HepG2 (cell line): Measurements from ENCODE around the gene DCAKD. TPM values are rescaled to one million over a fixed set of nuclear protein-coding genes. Genes with fewer than 3 reads are reported as not detected.

Experiments used
- BRCA1 ChIP-seq: sonication (generic); formaldehyde crosslinking; IDR thresholded peaks from 2 replicates; pipeline ENCODE4 v1.4.0; 2020; ENCODE audit warnings: missing genetic modification reagents
- CCDC6 ChIP-seq: sonication (generic); formaldehyde crosslinking; IDR thresholded peaks from 2 replicates; pipeline ENCODE4 v1.8.1; 2022; ENCODE audit warnings: mild to moderate bottlenecking, missing genetic modification reagents, moderate library complexity
- HNRNPL ChIP-seq: fragments of 200-400 bp; formaldehyde crosslinking; IDR thresholded peaks from 2 replicates; pipeline ENCODE4 v1.6.1; 2017; ENCODE audit warnings: mild to moderate bottlenecking, low read depth, low read length
- MED8 ChIP-seq: sonication (generic); formaldehyde crosslinking; IDR thresholded peaks from 2 replicates; pipeline ENCODE4 v1.8.1; 2023; ENCODE audit warnings: mild to moderate bottlenecking, missing genetic modification reagents; ENCODE audit not compliant: insufficient replicate concordance
- NFRKB ChIP-seq: fragments of 450-650 bp; IDR thresholded peaks from 2 replicates; pipeline ENCODE4 v1.6.1; 2017
- PHB2 ChIP-seq: fragments of 450-650 bp; IDR thresholded peaks from 2 replicates; pipeline ENCODE4 v1.6.1; 2018; ENCODE audit not compliant: partially characterized antibody
- RFXANK ChIP-seq: IDR thresholded peaks from 2 replicates; pipeline ENCODE4 v1.6.1; 2016
- SKI ChIP-seq: fragments of 450-650 bp; IDR thresholded peaks from one replicate; pipeline ENCODE4 v1.6.1; 2018; ENCODE audit warnings: mild to moderate bottlenecking; ENCODE audit not compliant: partially characterized antibody
- ZNF354B ChIP-seq: sonication (generic); formaldehyde crosslinking; IDR thresholded peaks from 2 replicates; pipeline ENCODE4 v1.8.0; 2022; ENCODE audit warnings: mild to moderate bottlenecking, missing genetic modification reagents
- ZNF530 ChIP-seq: sonication (generic); formaldehyde crosslinking; IDR thresholded peaks from 2 replicates; pipeline ENCODE4 v1.5.0; 2020; ENCODE audit warnings: low read depth, mild to moderate bottlenecking, missing genetic modification reagents
- ZNF550 ChIP-seq: sonication (generic); formaldehyde crosslinking; IDR thresholded peaks from 2 replicates; pipeline ENCODE4 v1.4.0; 2020; ENCODE audit warnings: mild to moderate bottlenecking, missing genetic modification reagents, borderline replicate concordance
- ZNF7 ChIP-seq: IDR thresholded peaks from 2 replicates; pipeline ENCODE4 v1.6.1; 2016; ENCODE audit warnings: missing biosample characterization, missing genetic modification reagents
- ZNF816 ChIP-seq: sonication (generic); formaldehyde crosslinking; IDR thresholded peaks from 2 replicates; pipeline ENCODE4 v1.8.0; 2022; ENCODE audit warnings: missing genetic modification reagents, mild to moderate bottlenecking, borderline replicate concordance
- polyA plus RNA-seq, 8 experiments: library from polyadenylated mRNA; depleted of rRNA in 3 of 8; stranded (reverse) in 7 of 8; unstranded in 1 of 8; fragments of >200 nt; fragmentation: Illumina TruSeq in 4 of 8; extraction: Trizol in 4 of 8; gene quantifications; 2 replicates each; pipeline versions ENCODE4 v1.2.1 to v1.2.3, GENCODE V29; 2011 to 2016; ENCODE audit warnings: low read depth in 4 of 8, missing spikeins in 1 of 8, mixed read lengths in 1 of 8; ENCODE audit not compliant: insufficient read depth in 1 of 8
- total RNA-seq, 5 experiments: library from RNA; depleted of rRNA; stranded (reverse); fragments of >200 nt; fragmentation: Illumina TruSeq; extraction: Trizol; gene quantifications; 2 replicates each; pipeline ENCODE4 v1.2.3, GENCODE V29; 2016; ENCODE audit warnings: low read depth in 1 of 5
- TF ChIP-seq, protein P1 (sequence below): sonication (generic); formaldehyde crosslinking; IDR thresholded peaks from 2 replicates; pipeline ENCODE4 v1.5.0; 2020; ENCODE audit warnings: mild to moderate bottlenecking, missing genetic modification reagents
- TF ChIP-seq, protein P2 (sequence below): sonication (generic); formaldehyde crosslinking; IDR thresholded peaks from 2 replicates; pipeline ENCODE4 v1.8.0; 2022; ENCODE audit warnings: missing genetic modification reagents, mild to moderate bottlenecking, moderate library complexity, borderline replicate concordance
- TF ChIP-seq, protein P3 (sequence below): sonication (generic); formaldehyde crosslinking; IDR thresholded peaks from 2 replicates; pipeline ENCODE4 v1.4.0; 2020; ENCODE audit warnings: mild to moderate bottlenecking, missing genetic modification reagents
- TF ChIP-seq, protein P4 (sequence below): sonication (generic); formaldehyde crosslinking; IDR thresholded peaks from 2 replicates; pipeline ENCODE4 v1.9.0; 2022; ENCODE audit warnings: missing genetic modification reagents, mild to moderate bottlenecking, borderline replicate concordance
- TF ChIP-seq, protein P5 (sequence below): sonication (generic); formaldehyde crosslinking; IDR thresholded peaks from 2 replicates; pipeline ENCODE4; 2020; ENCODE audit warnings: missing genetic modification reagents, mild to moderate bottlenecking, borderline replicate concordance
- TF ChIP-seq, protein P6 (sequence below): sonication (generic); formaldehyde crosslinking; IDR thresholded peaks from 2 replicates; pipeline ENCODE4 v1.4.0; 2020; ENCODE audit warnings: mild to moderate bottlenecking, missing genetic modification reagents

The DCAKD gene
- total and polyA plus RNA-seq, 2 of the 13 experiments (the other 11 are each of a cell fraction or from before 2014, with no cell fraction given), result 25.9 to 29.2 TPM

DNA sequence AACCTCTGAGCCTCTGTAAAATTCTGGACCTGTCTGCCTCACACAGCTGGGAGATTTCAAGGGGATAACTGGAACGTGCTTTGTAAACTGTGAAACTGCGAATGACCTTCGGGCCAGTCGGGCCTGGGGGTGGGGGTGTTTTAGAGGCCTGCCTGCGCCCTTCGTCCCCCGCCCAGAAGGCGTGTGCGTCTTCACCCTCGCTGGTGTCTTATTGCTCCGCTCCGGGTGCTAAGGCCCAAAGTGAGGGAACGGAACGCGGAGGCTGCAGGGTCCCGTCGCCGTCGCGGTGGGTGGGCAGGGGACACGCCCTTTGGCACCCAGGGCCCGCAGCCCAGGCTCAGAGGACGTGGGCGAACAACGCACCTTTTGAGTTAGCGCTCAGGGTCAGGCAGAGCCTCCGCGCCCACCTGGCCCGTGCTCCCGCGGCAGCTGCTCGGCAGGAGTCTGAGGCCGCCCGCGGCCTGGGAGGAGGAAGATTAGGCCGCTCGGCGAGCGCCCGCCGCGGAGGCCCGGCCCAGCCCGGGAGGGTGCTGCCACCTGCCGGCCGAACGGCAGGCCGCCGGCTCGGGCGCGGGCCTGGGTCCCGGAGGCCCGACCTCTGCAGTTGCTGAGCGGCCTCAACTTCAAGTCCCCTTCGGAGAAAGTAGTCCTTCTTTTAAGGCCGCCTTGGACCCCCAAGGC, 29.7 kb downstream of the DCAKD start (continued):
- TF ChIP-seq RFXANK (peak; percentile 87; the same call in 1 of the 2 replicates), PHB2 (no peak), ZNF354B (CRISPR knock-in tag) (no peak), CCDC6 (CRISPR knock-in tag) (peak; percentile 86), SKI (no peak), ZNF550 (CRISPR knock-in tag) (no peak), BRCA1 (CRISPR knock-in tag) (peak; percentile 83; the same call in 1 of the 2 replicates), ZNF7 (no peak), ZNF816 (CRISPR knock-in tag) (no peak), MED8 (no peak), NFRKB (no peak), ZNF530 (CRISPR knock-in tag) (no peak), HNRNPL (peak; percentile 75; the same call in 1 of the 2 replicates)
- TF ChIP-seq, protein P1, sequence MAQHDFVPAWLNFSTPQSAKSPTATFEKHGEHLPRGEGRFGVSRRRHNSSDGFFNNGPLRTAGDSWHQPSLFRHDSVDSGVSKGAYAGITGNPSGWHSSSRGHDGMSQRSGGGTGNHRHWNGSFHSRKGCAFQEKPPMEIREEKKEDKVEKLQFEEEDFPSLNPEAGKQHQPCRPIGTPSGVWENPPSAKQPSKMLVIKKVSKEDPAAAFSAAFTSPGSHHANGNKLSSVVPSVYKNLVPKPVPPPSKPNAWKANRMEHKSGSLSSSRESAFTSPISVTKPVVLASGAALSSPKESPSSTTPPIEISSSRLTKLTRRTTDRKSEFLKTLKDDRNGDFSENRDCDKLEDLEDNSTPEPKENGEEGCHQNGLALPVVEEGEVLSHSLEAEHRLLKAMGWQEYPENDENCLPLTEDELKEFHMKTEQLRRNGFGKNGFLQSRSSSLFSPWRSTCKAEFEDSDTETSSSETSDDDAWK (CRISPR knock-in tag), result no peak
- TF ChIP-seq, protein P2, sequence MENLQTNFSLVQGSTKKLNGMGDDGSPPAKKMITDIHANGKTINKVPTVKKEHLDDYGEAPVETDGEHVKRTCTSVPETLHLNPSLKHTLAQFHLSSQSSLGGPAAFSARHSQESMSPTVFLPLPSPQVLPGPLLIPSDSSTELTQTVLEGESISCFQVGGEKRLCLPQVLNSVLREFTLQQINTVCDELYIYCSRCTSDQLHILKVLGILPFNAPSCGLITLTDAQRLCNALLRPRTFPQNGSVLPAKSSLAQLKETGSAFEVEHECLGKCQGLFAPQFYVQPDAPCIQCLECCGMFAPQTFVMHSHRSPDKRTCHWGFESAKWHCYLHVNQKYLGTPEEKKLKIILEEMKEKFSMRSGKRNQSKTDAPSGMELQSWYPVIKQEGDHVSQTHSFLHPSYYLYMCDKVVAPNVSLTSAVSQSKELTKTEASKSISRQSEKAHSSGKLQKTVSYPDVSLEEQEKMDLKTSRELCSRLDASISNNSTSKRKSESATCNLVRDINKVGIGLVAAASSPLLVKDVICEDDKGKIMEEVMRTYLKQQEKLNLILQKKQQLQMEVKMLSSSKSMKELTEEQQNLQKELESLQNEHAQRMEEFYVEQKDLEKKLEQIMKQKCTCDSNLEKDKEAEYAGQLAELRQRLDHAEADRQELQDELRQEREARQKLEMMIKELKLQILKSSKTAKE, result no peak
- TF ChIP-seq, protein P3, sequence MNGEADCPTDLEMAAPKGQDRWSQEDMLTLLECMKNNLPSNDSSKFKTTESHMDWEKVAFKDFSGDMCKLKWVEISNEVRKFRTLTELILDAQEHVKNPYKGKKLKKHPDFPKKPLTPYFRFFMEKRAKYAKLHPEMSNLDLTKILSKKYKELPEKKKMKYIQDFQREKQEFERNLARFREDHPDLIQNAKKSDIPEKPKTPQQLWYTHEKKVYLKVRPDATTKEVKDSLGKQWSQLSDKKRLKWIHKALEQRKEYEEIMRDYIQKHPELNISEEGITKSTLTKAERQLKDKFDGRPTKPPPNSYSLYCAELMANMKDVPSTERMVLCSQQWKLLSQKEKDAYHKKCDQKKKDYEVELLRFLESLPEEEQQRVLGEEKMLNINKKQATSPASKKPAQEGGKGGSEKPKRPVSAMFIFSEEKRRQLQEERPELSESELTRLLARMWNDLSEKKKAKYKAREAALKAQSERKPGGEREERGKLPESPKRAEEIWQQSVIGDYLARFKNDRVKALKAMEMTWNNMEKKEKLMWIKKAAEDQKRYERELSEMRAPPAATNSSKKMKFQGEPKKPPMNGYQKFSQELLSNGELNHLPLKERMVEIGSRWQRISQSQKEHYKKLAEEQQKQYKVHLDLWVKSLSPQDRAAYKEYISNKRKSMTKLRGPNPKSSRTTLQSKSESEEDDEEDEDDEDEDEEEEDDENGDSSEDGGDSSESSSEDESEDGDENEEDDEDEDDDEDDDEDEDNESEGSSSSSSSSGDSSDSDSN, result peak; percentile 98
- TF ChIP-seq, protein P4, sequence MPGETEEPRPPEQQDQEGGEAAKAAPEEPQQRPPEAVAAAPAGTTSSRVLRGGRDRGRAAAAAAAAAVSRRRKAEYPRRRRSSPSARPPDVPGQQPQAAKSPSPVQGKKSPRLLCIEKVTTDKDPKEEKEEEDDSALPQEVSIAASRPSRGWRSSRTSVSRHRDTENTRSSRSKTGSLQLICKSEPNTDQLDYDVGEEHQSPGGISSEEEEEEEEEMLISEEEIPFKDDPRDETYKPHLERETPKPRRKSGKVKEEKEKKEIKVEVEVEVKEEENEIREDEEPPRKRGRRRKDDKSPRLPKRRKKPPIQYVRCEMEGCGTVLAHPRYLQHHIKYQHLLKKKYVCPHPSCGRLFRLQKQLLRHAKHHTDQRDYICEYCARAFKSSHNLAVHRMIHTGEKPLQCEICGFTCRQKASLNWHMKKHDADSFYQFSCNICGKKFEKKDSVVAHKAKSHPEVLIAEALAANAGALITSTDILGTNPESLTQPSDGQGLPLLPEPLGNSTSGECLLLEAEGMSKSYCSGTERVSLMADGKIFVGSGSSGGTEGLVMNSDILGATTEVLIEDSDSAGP (CRISPR knock-in tag), result peak; percentile 94
- TF ChIP-seq, protein P5, sequence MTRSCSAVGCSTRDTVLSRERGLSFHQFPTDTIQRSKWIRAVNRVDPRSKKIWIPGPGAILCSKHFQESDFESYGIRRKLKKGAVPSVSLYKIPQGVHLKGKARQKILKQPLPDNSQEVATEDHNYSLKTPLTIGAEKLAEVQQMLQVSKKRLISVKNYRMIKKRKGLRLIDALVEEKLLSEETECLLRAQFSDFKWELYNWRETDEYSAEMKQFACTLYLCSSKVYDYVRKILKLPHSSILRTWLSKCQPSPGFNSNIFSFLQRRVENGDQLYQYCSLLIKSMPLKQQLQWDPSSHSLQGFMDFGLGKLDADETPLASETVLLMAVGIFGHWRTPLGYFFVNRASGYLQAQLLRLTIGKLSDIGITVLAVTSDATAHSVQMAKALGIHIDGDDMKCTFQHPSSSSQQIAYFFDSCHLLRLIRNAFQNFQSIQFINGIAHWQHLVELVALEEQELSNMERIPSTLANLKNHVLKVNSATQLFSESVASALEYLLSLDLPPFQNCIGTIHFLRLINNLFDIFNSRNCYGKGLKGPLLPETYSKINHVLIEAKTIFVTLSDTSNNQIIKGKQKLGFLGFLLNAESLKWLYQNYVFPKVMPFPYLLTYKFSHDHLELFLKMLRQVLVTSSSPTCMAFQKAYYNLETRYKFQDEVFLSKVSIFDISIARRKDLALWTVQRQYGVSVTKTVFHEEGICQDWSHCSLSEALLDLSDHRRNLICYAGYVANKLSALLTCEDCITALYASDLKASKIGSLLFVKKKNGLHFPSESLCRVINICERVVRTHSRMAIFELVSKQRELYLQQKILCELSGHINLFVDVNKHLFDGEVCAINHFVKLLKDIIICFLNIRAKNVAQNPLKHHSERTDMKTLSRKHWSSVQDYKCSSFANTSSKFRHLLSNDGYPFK (CRISPR knock-in tag), result 0 out of 2 replicates have a peak, but pooled peaks have one; percentile 70
- TF ChIP-seq, protein P6, sequence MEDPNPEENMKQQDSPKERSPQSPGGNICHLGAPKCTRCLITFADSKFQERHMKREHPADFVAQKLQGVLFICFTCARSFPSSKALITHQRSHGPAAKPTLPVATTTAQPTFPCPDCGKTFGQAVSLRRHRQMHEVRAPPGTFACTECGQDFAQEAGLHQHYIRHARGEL (CRISPR knock-in tag), result no peak
